ENCODE measurements around the gene GDF2.

The GDF2 gene

GRCh38 chr10:47303105-47303504 is 19.1 kb upstream of the GDF2 start:
- Histone ChIP-seq H3K36me3 (ENCODE audit: control insufficient read depth, insufficient read depth, low read length) (no peaks in the 10 kb centered on the region), H3K4me1 (ENCODE audit: control insufficient read depth, insufficient read depth, low read length, poor library complexity, severe bottlenecking) (no peaks in the 10 kb centered on the region), H3K4me3 (ENCODE audit: extremely low read depth, insufficient read depth, low read length, poor library complexity, severe bottlenecking) (no peak overlapping the region), H3K27ac (ENCODE audit: low read depth, low read length, severe bottlenecking) (no peak overlapping the region), H3K9me3 (ENCODE audit: control insufficient read depth, low read length) (no peaks in the 10 kb centered on the region)
- 91 to 94% methylated on average over 5 to 7 of the region's 7 CpGs for WGBS, 2 experiments (ENCODE audit: insufficient coverage in 2 of 2)

GRCh38 chr10:47303866-47304265 is 18.4 kb upstream of the GDF2 start:
- Histone ChIP-seq H3K4me3 (ENCODE audit: extremely low read depth, insufficient read depth, low read length, poor library complexity, severe bottlenecking) (no peak overlapping the region), H3K36me3 (ENCODE audit: control insufficient read depth, insufficient read depth, low read length) (no peaks in the 10 kb centered on the region), H3K4me1 (ENCODE audit: control insufficient read depth, insufficient read depth, low read length, poor library complexity, severe bottlenecking) (no peaks in the 10 kb centered on the region), H3K27ac (ENCODE audit: low read depth, low read length, severe bottlenecking) (no peak overlapping the region), H3K9me3 (ENCODE audit: control insufficient read depth, low read length) (no peaks in the 10 kb centered on the region)
- WGBS, 2 experiments (ENCODE audit: insufficient coverage in 2 of 2), result 85 to 90% methylated on average over 5 to 6 of the region's 6 CpGs

DNA sequence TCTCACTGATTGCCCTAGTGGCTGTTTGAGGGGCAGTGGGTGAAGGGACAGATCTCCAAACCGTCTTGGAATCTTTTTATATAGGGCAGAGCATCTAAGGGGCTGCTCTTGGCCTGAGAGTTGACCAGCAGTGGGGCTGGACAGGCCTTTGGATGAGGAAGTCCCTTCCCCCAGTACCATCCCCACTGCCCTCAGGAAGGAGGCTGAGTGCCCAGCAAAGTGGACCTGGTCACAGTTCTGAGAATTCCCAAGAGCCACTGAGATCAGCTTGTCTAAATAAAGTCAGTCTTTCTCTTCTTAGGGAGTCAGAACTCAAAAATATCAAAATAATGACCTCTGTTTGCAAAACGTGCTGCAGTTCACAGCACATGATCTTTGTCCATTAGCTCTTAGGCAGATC is 16.7 kb upstream of the GDF2 start:
- Histone ChIP-seq H3K27ac (ENCODE audit: low read depth, low read length, severe bottlenecking) (no peak overlapping the region), H3K9me3 (ENCODE audit: control insufficient read depth, low read length) (no peaks in the 10 kb centered on the region), H3K4me1 (ENCODE audit: control insufficient read depth, insufficient read depth, low read length, poor library complexity, severe bottlenecking) (no peaks in the 10 kb centered on the region), H3K36me3 (ENCODE audit: control insufficient read depth, insufficient read depth, low read length) (no peaks in the 10 kb centered on the region), H3K4me3 (ENCODE audit: extremely low read depth, insufficient read depth, low read length, poor library complexity, severe bottlenecking) (no peak overlapping the region)
- WGBS, 2 experiments (ENCODE audit: insufficient coverage in 2 of 2), result 73 to 86% methylated on average over 1 of the region's 2 CpGs

GRCh38 chr10:47306387-47307210 is 15.7 kb upstream of the GDF2 start:
- Histone ChIP-seq H3K27ac (ENCODE audit: low read depth, low read length, severe bottlenecking) (no peak overlapping the region), H3K9me3 (ENCODE audit: control insufficient read depth, low read length) (no peaks in the 10 kb centered on the region), H3K4me3 (ENCODE audit: extremely low read depth, insufficient read depth, low read length, poor library complexity, severe bottlenecking) (no peak overlapping the region), H3K36me3 (ENCODE audit: control insufficient read depth, insufficient read depth, low read length) (no peaks in the 10 kb centered on the region), H3K4me1 (ENCODE audit: control insufficient read depth, insufficient read depth, low read length, poor library complexity, severe bottlenecking) (no peaks in the 10 kb centered on the region)
- WGBS, 2 experiments (ENCODE audit: insufficient coverage in 2 of 2), result 89 to 94% methylated on average over 8 to 9 of the region's 10 CpGs

DNA sequence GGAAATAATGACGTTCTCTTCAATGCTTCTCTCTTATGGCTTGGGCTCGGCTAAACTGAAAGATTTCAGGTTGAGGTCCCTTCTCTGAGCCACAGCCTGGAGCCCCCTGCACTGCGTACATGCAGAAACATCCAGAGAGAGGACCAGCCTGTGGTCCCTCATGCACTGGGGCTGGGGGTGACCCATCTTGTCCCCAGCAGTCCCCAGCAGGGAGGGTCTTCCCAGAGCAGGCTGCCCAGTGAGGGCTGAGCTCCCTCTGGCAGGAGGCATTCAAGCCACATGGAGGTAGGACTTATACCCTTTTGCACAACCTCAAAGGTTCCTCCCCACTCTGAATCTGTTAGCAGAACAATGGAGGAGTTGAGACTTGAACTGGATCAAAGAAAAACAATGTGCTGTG is 14.9 kb upstream of the GDF2 start:
- Histone ChIP-seq H3K4me3 (ENCODE audit: extremely low read depth, insufficient read depth, low read length, poor library complexity, severe bottlenecking) (no peak overlapping the region), H3K9me3 (ENCODE audit: control insufficient read depth, low read length) (no peaks in the 10 kb centered on the region), H3K27ac (ENCODE audit: low read depth, low read length, severe bottlenecking) (no peak overlapping the region), H3K36me3 (ENCODE audit: control insufficient read depth, insufficient read depth, low read length) (no peaks in the 10 kb centered on the region), H3K4me1 (ENCODE audit: control insufficient read depth, insufficient read depth, low read length, poor library complexity, severe bottlenecking) (no peaks in the 10 kb centered on the region)
- 89% methylated on average over 3 of the region's 3 CpGs for WGBS, 2 experiments (ENCODE audit: insufficient coverage in 2 of 2)

- H3K36me3 ChIP-seq (ENCODE audit: control insufficient read depth, insufficient read depth, low read length), result no peaks in the 10 kb centered on the region
- 83 to 85% methylated on average over 4 to 7 of the region's 9 CpGs for WGBS, 2 experiments (ENCODE audit: insufficient coverage in 2 of 2)
- H3K4me1 ChIP-seq (ENCODE audit: control insufficient read depth, insufficient read depth, low read length, poor library complexity, severe bottlenecking), result no peaks in the 10 kb centered on the region
- H3K27ac ChIP-seq (ENCODE audit: low read depth, low read length, severe bottlenecking), result no peak overlapping the region
- H3K4me3 ChIP-seq (ENCODE audit: extremely low read depth, insufficient read depth, low read length, poor library complexity, severe bottlenecking), result no peak overlapping the region
- H3K9me3 ChIP-seq (ENCODE audit: control insufficient read depth, low read length), result no peaks in the 10 kb centered on the region
Measured at GRCh38 chr10:47308775-47309174, 13.5 kb upstream of the GDF2 start.

- H3K36me3 ChIP-seq (ENCODE audit: control insufficient read depth, insufficient read depth, low read length), result no peaks in the 10 kb centered on the region
- WGBS, 2 experiments (ENCODE audit: insufficient coverage in 2 of 2), result 86% methylated on average over 28 to 31 of the region's 34 CpGs
- no peaks in the 10 kb centered on the region for H3K9me3 ChIP-seq (ENCODE audit: control insufficient read depth, low read length)
- no peaks in the 10 kb centered on the region for H3K4me1 ChIP-seq (ENCODE audit: control insufficient read depth, insufficient read depth, low read length, poor library complexity, severe bottlenecking)
- no peak overlapping the region for H3K4me3 ChIP-seq (ENCODE audit: extremely low read depth, insufficient read depth, low read length, poor library complexity, severe bottlenecking)
- no peak overlapping the region for H3K27ac ChIP-seq (ENCODE audit: low read depth, low read length, severe bottlenecking)
Measured at GRCh38 chr10:47309408-47310089, 12.7 kb upstream of the GDF2 start.

GRCh38 chr10:47310090-47310505 is 12.2 kb upstream of the GDF2 start:
- H3K4me3 ChIP-seq (ENCODE audit: extremely low read depth, insufficient read depth, low read length, poor library complexity, severe bottlenecking), result no peak overlapping the region
- no peak overlapping the region for H3K27ac ChIP-seq (ENCODE audit: low read depth, low read length, severe bottlenecking)
- H3K9me3 ChIP-seq (ENCODE audit: control insufficient read depth, low read length), result no peaks in the 10 kb centered on the region
- no peaks in the 10 kb centered on the region for H3K36me3 ChIP-seq (ENCODE audit: control insufficient read depth, insufficient read depth, low read length)
- no peaks in the 10 kb centered on the region for H3K4me1 ChIP-seq (ENCODE audit: control insufficient read depth, insufficient read depth, low read length, poor library complexity, severe bottlenecking)
- 94 to 98% methylated on average over 21 to 32 of the region's 37 CpGs for WGBS, 2 experiments (ENCODE audit: insufficient coverage in 2 of 2)

DNA sequence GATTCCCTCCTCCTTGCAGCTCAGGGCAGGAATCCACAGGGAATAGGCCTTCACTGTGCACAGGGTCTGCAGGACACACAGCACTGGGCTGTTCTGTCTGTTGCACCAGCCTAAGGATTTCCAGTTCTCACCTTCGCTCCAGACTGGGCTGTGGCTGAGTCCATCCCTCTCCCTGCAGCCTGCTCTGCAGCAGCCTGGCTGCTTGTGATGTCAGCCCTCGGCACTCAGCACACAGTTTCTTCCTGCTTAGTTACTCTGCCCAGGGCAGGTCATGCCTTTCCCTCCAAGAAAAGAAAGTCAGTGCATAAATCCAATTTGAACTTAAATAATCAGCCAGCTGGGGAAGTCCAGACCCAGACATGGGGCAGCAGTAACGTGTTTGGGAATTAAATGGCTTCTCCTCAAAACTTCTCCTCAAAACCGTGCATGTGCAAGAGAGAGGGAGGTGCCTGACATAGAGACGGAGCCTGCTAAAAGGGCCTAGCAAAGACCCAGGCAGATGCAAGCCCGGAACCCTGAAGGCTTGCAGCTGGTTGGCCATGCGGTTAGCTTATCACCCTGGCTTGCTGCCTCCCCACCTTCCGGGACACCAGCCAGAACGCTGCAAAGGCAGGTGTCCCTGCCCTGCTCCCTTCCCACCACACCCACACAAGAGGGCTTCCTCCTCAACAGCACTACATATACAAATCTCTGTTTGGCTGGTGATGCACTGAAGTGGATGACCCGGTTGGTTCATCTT is 10.9 kb upstream of the GDF2 start:
- H3K4me3 ChIP-seq (ENCODE audit: extremely low read depth, insufficient read depth, low read length, poor library complexity, severe bottlenecking), result no peak overlapping the region
- WGBS, 2 experiments (ENCODE audit: insufficient coverage in 2 of 2), result 77 to 78% methylated on average over 9 to 10 of the region's 10 CpGs
- no peaks in the 10 kb centered on the region for H3K36me3 ChIP-seq (ENCODE audit: control insufficient read depth, insufficient read depth, low read length)
- no peak overlapping the region for H3K27ac ChIP-seq (ENCODE audit: low read depth, low read length, severe bottlenecking)
- no peaks in the 10 kb centered on the region for H3K9me3 ChIP-seq (ENCODE audit: control insufficient read depth, low read length)
- H3K4me1 ChIP-seq (ENCODE audit: control insufficient read depth, insufficient read depth, low read length, poor library complexity, severe bottlenecking), result no peaks in the 10 kb centered on the region

GRCh38 chr10:47311932-47312662 is 10.2 kb upstream of the GDF2 start:
- WGBS, 2 experiments (ENCODE audit: insufficient coverage in 2 of 2), result 29 to 31% methylated on average over 16 to 17 of the region's 20 CpGs
- Histone ChIP-seq H3K36me3 (ENCODE audit: control insufficient read depth, insufficient read depth, low read length) (no peaks in the 10 kb centered on the region), H3K9me3 (ENCODE audit: control insufficient read depth, low read length) (no peaks in the 10 kb centered on the region), H3K27ac (ENCODE audit: low read depth, low read length, severe bottlenecking) (no peak overlapping the region), H3K4me3 (ENCODE audit: extremely low read depth, insufficient read depth, low read length, poor library complexity, severe bottlenecking) (no peak overlapping the region), H3K4me1 (ENCODE audit: control insufficient read depth, insufficient read depth, low read length, poor library complexity, severe bottlenecking) (no peaks in the 10 kb centered on the region)

Data from mesodermal cell (in vitro differentiated cells).